Subcutaneous abdominal adipose tissue (tissue), 5 donors: ENCODE data around the gene SERINC5.
"Not testable (repeated sequence)": the region's sequence is repeated elsewhere in the genome, so short reads cannot be mapped to it uniquely, and the experiment has no call there.

ENCODE experiments used
- H3K27ac ChIP-seq: one replicate; pipeline ENCODE4 v1.7.0; 2013; ENCODE audit warnings: low read depth, mild to moderate bottlenecking, inconsistent platforms, low read length, moderate library complexity
- H3K27me3 ChIP-seq, 5 donors: one replicate each; pipeline ENCODE4 v1.7.0; 2013; ENCODE audit warnings: low read length in 5 of 5, inconsistent platforms in 1 of 5; ENCODE audit not compliant: control insufficient read depth in 5 of 5, insufficient read depth in 4 of 5
- H3K36me3 ChIP-seq, 5 donors: one replicate each; pipeline ENCODE4 v1.7.0; 2013; ENCODE audit warnings: low read length in 5 of 5; ENCODE audit not compliant: control insufficient read depth in 5 of 5, insufficient read depth in 5 of 5
- H3K4me1 ChIP-seq, 5 donors: one replicate each; pipeline ENCODE4 v1.7.0; 2013; ENCODE audit warnings: low read length in 5 of 5, mild to moderate bottlenecking in 3 of 5, moderate library complexity in 1 of 5; ENCODE audit not compliant: control insufficient read depth in 5 of 5, insufficient read depth in 5 of 5
- H3K4me3 ChIP-seq, 5 donors: one replicate each; pipeline ENCODE4 v1.7.0; 2013; ENCODE audit warnings: low read length in 5 of 5, low read depth in 1 of 5
- H3K9ac ChIP-seq, 5 donors: one replicate each; pipeline ENCODE4 v1.7.0; 2013; ENCODE audit warnings: low read length in 5 of 5, mild to moderate bottlenecking in 4 of 5, moderate library complexity in 3 of 5
- H3K9me3 ChIP-seq, 5 donors: one replicate each; pipeline ENCODE4 v1.7.0; 2013; ENCODE audit warnings: low read length in 5 of 5; ENCODE audit not compliant: control insufficient read depth in 5 of 5
- donor health status: healthy.
- donor health status: healthy.
- donor health status: healthy.
- donor health status: healthy.
- donor health status: healthy.

Gene SERINC5

DNA sequence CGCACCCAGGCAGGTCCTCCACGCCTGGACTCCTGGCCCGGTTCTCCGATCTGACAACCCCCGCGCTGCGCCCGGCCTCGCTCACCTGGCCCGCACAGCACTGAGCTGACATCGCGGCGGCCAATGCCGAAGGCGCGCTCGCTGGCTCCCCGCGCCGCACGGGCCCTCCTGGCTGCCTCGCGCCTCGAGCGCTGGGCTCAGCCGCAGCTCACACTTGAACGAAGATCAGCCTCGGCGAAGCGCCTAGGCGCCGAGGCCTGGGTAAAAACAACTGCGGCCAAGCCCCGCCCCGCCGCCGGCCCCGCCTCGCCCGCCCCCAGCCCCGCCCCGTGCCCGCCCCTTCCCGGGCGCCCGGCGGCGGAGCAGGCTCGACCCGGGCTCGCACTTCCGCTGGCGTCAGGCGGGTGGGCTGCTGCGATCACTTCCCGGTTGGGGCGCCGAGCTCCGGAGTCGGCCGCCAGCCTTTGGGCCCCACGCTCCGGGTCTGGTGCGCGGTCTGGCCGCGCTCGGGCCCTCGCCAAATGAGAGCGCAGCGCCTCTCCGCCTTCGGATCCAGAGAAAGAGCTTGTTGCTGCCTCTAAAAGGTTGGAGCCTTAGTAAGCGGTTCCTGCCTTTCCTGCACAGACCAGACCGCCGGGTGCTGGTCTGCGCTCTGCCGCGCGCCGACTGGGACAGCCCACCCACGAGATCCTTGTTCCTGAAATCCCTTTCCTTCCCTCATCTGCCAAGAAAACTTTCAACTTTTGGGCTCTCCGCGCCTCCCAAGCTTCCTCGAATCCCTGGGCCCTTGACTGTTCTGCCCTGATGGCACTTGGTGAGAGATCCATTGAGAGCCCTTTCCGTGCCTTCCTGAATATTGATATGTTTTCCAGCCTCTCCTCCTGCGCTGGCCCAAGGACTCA, at the start of gene SERINC5:
Gene SERINC5, minus strand, starts transcription at position 238 of the 902 bp plus-strand sequence. Its CDS starts 126 bp downstream, at position 112.
- H3K9ac ChIP-seq: peak within 1 kb of the TSS; percentile 88 to 97 (median 94)
- peaks cover 9 to 59% (median 45%) of the 10 kb centered on the region in 5 donors for H3K4me1 ChIP-seq
- no peaks in the 10 kb centered on the region for H3K36me3 ChIP-seq
- peak within 1 kb of the TSS; percentile 98 for H3K27ac ChIP-seq
- H3K9me3 ChIP-seq: no peaks in the 10 kb centered on the region
- H3K27me3 ChIP-seq: no peaks in the 10 kb centered on the region
- peak within 1 kb of the TSS; percentile 74 to 95 (median 93) for H3K4me3 ChIP-seq

DNA sequence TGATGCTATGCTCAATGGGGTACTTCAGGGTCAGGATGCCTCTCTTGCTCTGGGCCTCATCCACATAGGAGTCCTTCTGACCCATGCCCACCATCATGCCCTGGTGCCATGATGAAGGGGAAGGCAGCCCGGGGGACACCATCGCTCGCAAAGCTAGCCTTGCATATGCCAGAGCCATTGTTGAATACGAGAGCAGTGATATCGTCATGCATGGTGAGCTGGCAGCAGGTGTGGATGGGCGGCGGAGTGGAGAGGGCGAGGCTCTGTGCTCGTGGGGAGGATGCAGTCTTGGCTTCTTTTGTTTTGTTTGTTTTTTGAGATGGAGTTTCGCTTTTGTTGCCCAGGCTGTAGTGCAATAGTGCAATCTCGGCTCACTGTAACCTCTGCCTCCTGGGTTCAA, 46.8 kb upstream of the SERINC5 start:
- no peaks in the 10 kb centered on the region for H3K9me3 ChIP-seq
- H3K27me3 ChIP-seq: no peaks in the 10 kb centered on the region
- H3K4me1 ChIP-seq: no peaks in the 10 kb centered on the region
- H3K36me3 ChIP-seq: no peaks in the 10 kb centered on the region
- H3K9ac ChIP-seq: no peak overlapping the region
- no peak overlapping the region for H3K27ac ChIP-seq
- no peak overlapping the region for H3K4me3 ChIP-seq

DNA sequence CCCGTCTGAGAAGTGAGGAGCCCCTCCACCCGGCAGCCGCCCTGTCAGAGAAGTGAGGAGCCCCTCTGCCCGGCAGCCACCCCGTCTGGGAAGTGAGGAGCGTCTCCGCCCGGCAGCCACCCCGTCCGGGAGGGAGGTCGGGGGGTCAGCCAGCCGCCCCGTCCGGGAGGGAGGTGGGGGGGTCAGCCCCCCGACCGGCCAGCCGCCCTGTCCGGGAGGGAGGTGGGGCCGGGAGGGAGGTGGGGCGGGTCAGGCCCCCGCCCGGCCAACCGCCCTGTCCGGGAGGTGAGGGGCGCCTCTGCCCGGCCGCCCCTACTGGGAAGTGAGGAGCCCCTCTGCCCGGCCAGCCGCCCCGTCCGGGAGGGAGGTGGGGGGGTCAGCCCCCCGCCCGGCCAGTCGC, 45.5 kb upstream of the SERINC5 start:
- not testable (repeated sequence) for H3K9me3 ChIP-seq, H3K27me3 ChIP-seq, H3K4me3 ChIP-seq, H3K9ac ChIP-seq, H3K36me3 ChIP-seq, H3K27ac ChIP-seq, H3K4me1 ChIP-seq

DNA sequence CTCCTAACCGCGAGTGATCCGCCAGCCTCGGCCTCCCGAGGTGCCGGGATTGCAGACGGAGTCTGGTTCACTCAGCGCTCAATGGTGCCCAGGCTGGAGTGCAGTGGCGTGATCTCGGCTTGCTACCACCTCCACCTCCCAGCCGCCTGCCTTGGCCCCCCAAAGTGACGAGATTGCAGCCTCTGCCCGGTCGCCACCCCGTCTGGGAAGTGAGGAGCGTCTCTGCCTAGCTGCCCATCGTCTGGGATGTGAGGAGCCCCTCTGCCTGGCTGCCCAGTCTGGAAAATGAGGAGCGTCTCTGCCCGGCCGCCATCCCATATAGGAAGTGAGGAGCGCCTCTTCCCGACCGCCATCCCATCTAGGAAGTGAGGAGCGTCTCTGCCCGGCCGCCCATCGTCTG, 44.9 kb upstream of the SERINC5 start:
- H3K4me3 ChIP-seq, H3K4me1 ChIP-seq, H3K27me3 ChIP-seq, H3K9me3 ChIP-seq, H3K36me3 ChIP-seq, H3K9ac ChIP-seq, H3K27ac ChIP-seq: not testable (repeated sequence)

DNA sequence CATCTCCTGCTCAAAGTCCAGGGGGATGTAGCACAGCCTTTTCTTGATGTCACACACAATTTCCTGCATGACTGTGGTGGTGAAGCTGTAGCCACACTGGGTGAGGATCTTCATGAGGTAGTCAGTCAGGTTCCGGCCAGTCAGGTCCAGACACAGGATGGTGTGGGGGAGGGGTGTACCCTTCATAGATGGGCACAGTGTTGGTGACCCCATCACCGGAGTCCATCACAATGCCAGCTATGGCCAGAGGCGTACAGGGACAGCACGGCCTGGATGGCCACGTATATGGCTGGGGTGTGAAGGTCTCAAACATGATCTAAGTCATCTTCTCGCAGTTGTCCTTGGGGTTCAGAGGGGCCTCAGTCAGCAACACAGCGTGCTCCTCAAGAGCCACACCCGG, 44.3 kb upstream of the SERINC5 start:
- Histone ChIP-seq H3K36me3 (no peaks in the 10 kb centered on the region), H3K4me1 (no peaks in the 10 kb centered on the region), H3K9ac (no peak overlapping the region), H3K27me3 (no peaks in the 10 kb centered on the region), H3K4me3 (no peak overlapping the region), H3K27ac (no peak overlapping the region), H3K9me3 (no peaks in the 10 kb centered on the region)

DNA sequence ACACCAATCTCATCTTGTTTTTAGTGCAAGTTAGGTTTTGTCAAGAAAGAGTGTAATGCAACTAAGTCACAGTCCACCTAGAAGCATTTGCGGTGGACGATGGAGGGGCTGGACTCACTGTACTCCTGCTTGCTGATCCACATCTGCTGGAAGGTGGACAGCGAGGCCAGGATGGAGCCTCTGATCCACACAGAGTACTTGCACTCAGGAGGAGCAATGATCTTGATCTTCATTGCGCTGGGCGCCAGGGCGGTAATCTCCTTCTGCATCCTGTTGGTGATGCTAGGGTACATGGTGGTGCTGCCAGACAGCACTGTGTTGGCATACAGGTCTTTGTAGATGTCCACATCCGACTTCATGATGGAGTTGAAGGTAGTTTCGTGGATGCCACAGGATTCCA, 43.8 kb upstream of the SERINC5 start:
- Histone ChIP-seq H3K27ac (no peak overlapping the region), H3K4me1 (no peaks in the 10 kb centered on the region), H3K9me3 (no peaks in the 10 kb centered on the region), H3K4me3 (no peak overlapping the region), H3K36me3 (no peaks in the 10 kb centered on the region), H3K27me3 (no peaks in the 10 kb centered on the region), H3K9ac (no peak overlapping the region)

DNA sequence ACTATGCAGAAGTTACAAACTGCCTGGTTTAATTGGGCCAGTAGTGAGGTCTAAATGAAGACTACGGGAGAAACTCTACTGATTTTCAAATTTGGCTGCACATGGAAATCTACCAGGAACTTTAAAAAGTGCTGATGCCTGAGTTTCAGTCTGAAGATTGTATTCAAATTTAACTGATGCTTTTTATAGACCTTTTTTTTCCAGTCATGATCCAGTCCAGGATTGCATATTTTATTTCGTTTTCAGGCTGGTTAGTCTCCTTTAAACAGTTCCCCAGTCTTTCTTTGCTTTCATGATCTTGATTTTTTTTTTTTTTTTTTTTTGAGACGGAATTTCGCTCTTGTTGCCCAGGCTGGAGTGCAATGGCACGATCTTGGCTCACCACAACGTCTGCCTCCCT, 40.3 kb upstream of the SERINC5 start:
- Histone ChIP-seq H3K27me3 (no peaks in the 10 kb centered on the region), H3K27ac (no peak overlapping the region), H3K9me3 (peaks cover 0 to 2% (median 0%) of the 10 kb centered on the region in 5 donors), H3K36me3 (no peaks in the 10 kb centered on the region), H3K9ac (no peak overlapping the region), H3K4me3 (no peak overlapping the region), H3K4me1 (no peaks in the 10 kb centered on the region)

DNA sequence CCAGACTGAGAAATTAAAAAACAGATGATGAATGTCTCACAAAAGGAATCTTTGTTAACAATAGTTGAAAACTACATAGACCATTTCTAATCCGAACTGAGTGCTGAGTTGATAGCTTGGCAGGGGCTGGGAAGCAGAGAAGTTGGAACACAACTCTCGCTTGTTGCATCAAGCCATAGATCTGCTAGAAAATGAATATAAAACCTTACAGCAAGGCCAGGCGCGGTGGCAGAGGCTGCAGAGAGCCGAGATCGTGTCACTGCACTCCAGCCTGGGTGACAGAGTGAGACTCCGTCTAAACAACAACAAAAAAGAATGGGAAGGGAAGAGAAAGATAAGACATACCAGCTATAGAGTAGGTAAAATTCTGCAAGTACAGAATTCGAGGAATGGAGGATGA, 35.9 kb upstream of the SERINC5 start:
- Histone ChIP-seq H3K9me3 (peaks cover 0 to 2% (median 0%) of the 10 kb centered on the region in 5 donors), H3K4me1 (no peaks in the 10 kb centered on the region), H3K27ac (no peak overlapping the region), H3K9ac (no peak overlapping the region), H3K27me3 (peaks cover 0 to 3% (median 0%) of the 10 kb centered on the region in 5 donors), H3K36me3 (no peaks in the 10 kb centered on the region), H3K4me3 (no peak overlapping the region)

DNA sequence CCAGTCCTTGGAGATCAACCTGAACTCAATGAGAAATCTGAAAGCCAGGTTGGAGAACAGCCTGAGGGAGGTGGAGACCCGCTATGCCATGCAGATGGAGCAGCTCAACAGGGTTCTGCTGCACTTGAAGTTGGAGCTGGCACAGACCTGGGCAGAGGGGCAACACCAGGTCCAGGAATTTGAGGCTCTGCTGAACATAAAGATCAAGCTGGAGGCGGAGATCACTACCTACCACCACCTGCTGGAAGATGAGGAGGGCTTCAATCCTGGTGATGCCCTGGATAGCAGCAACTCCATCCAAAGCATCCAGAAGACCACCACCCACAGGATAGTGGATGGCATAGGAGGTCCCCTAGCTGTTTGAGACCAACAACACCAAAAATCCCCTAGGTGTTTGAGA, 33.5 kb upstream of the SERINC5 start:
- H3K9me3 ChIP-seq: peaks cover 0 to 2% (median 0%) of the 10 kb centered on the region in 5 donors
- no peak overlapping the region for H3K27ac ChIP-seq
- H3K4me1 ChIP-seq: no peaks in the 10 kb centered on the region
- no peak overlapping the region for H3K9ac ChIP-seq
- H3K27me3 ChIP-seq: peaks cover 0 to 3% (median 0%) of the 10 kb centered on the region in 5 donors
- H3K4me3 ChIP-seq: no peak overlapping the region
- no peaks in the 10 kb centered on the region for H3K36me3 ChIP-seq

DNA sequence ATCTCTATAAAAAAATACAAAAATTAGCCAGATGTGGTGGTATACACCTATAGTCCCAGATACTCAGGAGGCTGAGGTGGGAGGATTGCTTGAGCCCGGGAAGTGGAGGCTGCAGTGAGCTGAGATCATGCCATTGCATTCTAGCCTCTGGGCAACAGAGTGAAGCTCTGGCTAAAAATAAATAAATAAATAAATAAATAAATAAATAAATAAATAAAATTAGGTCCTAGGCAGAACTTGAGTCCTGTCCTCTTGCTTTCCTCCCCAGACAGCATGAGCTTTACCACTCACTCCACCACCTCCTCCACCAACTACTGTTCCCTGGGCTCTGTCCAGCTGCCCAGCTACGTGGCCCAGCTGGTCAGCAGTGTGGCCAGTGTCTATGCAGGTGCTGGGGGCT, 32.3 kb upstream of the SERINC5 start:
- no peaks in the 10 kb centered on the region for H3K9me3 ChIP-seq
- H3K9ac ChIP-seq: no peak overlapping the region
- H3K4me1 ChIP-seq: no peaks in the 10 kb centered on the region
- H3K4me3 ChIP-seq: no peak overlapping the region
- H3K27me3 ChIP-seq: peaks cover 0 to 3% (median 0%) of the 10 kb centered on the region in 5 donors
- no peak overlapping the region for H3K27ac ChIP-seq
- H3K36me3 ChIP-seq: no peaks in the 10 kb centered on the region
